T-helper 2 cell treated with Interferon-gamma antibody and Interleukin-4, amounts not matched to agents 5 μg/mL and 100 μg/mL, for 36 hours (primary cell): Measurements from ENCODE around the gene CPED1.

Experiments
- DNase-seq: peaks from one replicate; pipeline ENCODE4 v3.0.0; 2021; ENCODE audit warnings: low spot score
- H3K27ac Mint-ChIP-seq: one replicate; pipeline ENCODE4 v1.8.0; 2021; ENCODE audit warnings: mild to moderate bottlenecking, mixed read lengths
- H3K27me3 Mint-ChIP-seq: one replicate; pipeline ENCODE4 v1.8.0; 2021; ENCODE audit warnings: low read depth, mixed read lengths
- H3K36me3 Mint-ChIP-seq: one replicate; pipeline ENCODE4 v1.8.0; 2021; ENCODE audit warnings: low read depth, mixed read lengths
- H3K4me1 Mint-ChIP-seq: one replicate; pipeline ENCODE4 v1.8.0; 2021; ENCODE audit warnings: low read depth, mixed read lengths
- H3K4me3 Mint-ChIP-seq: one replicate; pipeline ENCODE4 v1.8.0; 2022; ENCODE audit warnings: mild to moderate bottlenecking, moderate library complexity, mixed read lengths
- H3K9me3 Mint-ChIP-seq: one replicate; pipeline ENCODE4 v1.8.0; 2021; ENCODE audit warnings: mixed read lengths

CPED1 gene

GRCh38 chr7:121006711-121007315, 18.3 kb downstream of the CPED1 start:
- no peaks in the 10 kb centered on the region for H3K36me3 Mint-ChIP-seq
- no peak for DNase-seq
- no peak overlapping the region for H3K4me3 Mint-ChIP-seq
- H3K27ac Mint-ChIP-seq = no peak overlapping the region
- no peaks in the 10 kb centered on the region for H3K9me3 Mint-ChIP-seq
- no peaks in the 10 kb centered on the region for H3K4me1 Mint-ChIP-seq
- H3K27me3 Mint-ChIP-seq = peaks cover 19% of the 10 kb centered on the region

GRCh38 chr7:121008816-121009215, 20.3 kb downstream of the CPED1 start:
- DNase-seq = no peak
- peaks cover 24% of the 10 kb centered on the region for H3K27me3 Mint-ChIP-seq
- no peak overlapping the region for H3K27ac Mint-ChIP-seq
- H3K4me1 Mint-ChIP-seq = no peaks in the 10 kb centered on the region
- H3K9me3 Mint-ChIP-seq = no peaks in the 10 kb centered on the region
- no peak overlapping the region for H3K4me3 Mint-ChIP-seq
- H3K36me3 Mint-ChIP-seq = no peaks in the 10 kb centered on the region

DNA sequence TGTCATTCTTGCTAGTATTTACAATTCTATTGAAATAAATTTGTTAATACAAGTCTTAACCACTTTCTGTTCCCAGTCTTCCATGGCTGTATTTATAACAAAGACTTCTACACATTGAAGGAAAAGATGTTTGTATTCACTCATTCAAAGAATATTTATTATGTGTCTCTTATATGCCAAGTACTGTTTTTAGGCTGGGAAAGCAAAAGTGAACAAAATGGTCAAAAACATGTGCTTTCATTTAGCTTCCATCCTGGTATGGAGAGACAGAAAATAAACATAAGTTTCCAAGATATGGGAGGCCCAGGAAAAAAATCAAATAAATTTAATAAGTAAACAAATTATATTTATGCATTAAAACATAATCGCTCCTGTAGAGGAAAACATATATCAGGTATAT, 22.9 kb downstream of the CPED1 start:
- Mint-ChIP-seq H3K9me3 (no peaks in the 10 kb centered on the region), H3K4me3 (no peak overlapping the region), H3K4me1 (no peaks in the 10 kb centered on the region), H3K27me3 (peaks cover 22% of the 10 kb centered on the region), H3K36me3 (no peaks in the 10 kb centered on the region), H3K27ac (no peak overlapping the region)
- DNase-seq = no peak

DNA sequence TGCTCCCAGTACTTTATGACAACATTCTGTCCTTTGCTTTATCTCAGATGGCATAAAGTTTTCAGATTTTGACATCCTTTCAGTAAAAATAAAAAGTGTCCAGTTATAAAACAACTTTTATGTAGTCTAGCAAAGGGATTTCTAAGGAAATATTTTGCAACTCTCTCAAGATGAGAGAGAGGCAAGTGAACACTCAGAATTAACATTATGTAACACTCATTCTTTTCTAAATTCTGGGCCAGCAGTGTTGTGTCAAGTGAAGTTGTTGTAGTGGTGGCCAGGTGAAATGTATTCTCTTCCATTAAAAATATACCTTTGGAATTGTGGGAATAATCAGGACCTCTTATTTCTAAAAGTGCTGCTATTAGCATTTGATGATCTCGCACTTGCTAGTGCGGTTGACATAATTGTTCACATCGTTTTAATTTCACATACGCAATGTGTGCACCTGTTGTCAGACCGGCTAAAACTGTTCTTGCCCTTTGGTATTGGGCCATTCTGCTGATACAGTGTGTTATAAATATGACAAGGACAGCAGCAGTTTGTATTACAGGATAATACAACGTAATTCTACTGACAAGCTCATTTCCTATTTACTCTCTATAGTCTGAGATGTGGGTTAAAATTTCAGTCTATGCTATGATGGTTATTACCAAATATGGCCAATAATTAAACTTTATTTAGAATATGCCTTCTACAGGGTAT, 23.8 kb downstream of the CPED1 start:
- Mint-ChIP-seq H3K36me3 (no peaks in the 10 kb centered on the region), H3K4me3 (no peak overlapping the region), H3K27ac (no peak overlapping the region), H3K27me3 (peaks cover 25% of the 10 kb centered on the region), H3K9me3 (no peaks in the 10 kb centered on the region), H3K4me1 (no peaks in the 10 kb centered on the region)
- no peak for DNase-seq

DNA sequence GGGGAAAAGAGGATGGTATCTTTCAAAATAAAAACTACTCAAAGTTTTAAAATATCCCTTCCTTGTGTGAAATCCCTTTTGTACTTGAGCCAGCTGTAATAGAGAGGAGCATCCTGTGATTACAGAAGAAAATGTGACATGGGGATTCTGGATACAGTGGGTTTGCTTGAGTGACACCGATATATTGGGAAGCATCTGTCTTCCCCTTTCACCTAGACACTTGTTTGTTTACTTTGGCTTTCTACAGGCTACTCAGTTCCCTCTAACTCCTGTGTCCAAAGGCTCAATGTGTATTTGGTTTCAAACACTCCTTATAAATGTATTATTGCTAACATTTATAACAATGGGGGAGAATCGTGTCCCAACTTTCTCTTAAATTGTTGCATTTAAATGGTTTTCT, 24.4 kb downstream of the CPED1 start:
- H3K4me3 Mint-ChIP-seq = no peak overlapping the region
- H3K36me3 Mint-ChIP-seq = no peaks in the 10 kb centered on the region
- DNase-seq = no peak
- no peaks in the 10 kb centered on the region for H3K9me3 Mint-ChIP-seq
- peaks cover 20% of the 10 kb centered on the region for H3K27me3 Mint-ChIP-seq
- H3K4me1 Mint-ChIP-seq = no peaks in the 10 kb centered on the region
- no peak overlapping the region for H3K27ac Mint-ChIP-seq

- H3K27me3 Mint-ChIP-seq = peaks cover 12% of the 10 kb centered on the region
- no peaks in the 10 kb centered on the region for H3K4me1 Mint-ChIP-seq
- no peaks in the 10 kb centered on the region for H3K9me3 Mint-ChIP-seq
- H3K36me3 Mint-ChIP-seq = no peaks in the 10 kb centered on the region
- DNase-seq = no peak
- no peak overlapping the region for H3K4me3 Mint-ChIP-seq
- H3K27ac Mint-ChIP-seq = no peak overlapping the region
Measured at GRCh38 chr7:121015560-121015959, 27.0 kb downstream of the CPED1 start.

GRCh38 chr7:121016966-121017365, 28.5 kb downstream of the CPED1 start:
- H3K27ac Mint-ChIP-seq = no peak overlapping the region
- peaks cover 12% of the 10 kb centered on the region for H3K27me3 Mint-ChIP-seq
- H3K4me3 Mint-ChIP-seq = no peak overlapping the region
- no peaks in the 10 kb centered on the region for H3K36me3 Mint-ChIP-seq
- H3K4me1 Mint-ChIP-seq = no peaks in the 10 kb centered on the region
- H3K9me3 Mint-ChIP-seq = no peaks in the 10 kb centered on the region
- DNase-seq = no peak

GRCh38 chr7:121017586-121017985, 29.1 kb downstream of the CPED1 start:
- no peaks in the 10 kb centered on the region for H3K36me3 Mint-ChIP-seq
- H3K4me1 Mint-ChIP-seq = no peaks in the 10 kb centered on the region
- no peak for DNase-seq
- peaks cover 10% of the 10 kb centered on the region for H3K27me3 Mint-ChIP-seq
- no peak overlapping the region for H3K4me3 Mint-ChIP-seq
- no peak overlapping the region for H3K27ac Mint-ChIP-seq
- no peaks in the 10 kb centered on the region for H3K9me3 Mint-ChIP-seq

GRCh38 chr7:121019018-121019417, 30.5 kb downstream of the CPED1 start:
- H3K27me3 Mint-ChIP-seq = peaks cover 4% of the 10 kb centered on the region
- no peaks in the 10 kb centered on the region for H3K9me3 Mint-ChIP-seq
- H3K4me1 Mint-ChIP-seq = no peaks in the 10 kb centered on the region
- no peak overlapping the region for H3K27ac Mint-ChIP-seq
- no peaks in the 10 kb centered on the region for H3K36me3 Mint-ChIP-seq
- DNase-seq = no peak
- H3K4me3 Mint-ChIP-seq = no peak overlapping the region

DNA sequence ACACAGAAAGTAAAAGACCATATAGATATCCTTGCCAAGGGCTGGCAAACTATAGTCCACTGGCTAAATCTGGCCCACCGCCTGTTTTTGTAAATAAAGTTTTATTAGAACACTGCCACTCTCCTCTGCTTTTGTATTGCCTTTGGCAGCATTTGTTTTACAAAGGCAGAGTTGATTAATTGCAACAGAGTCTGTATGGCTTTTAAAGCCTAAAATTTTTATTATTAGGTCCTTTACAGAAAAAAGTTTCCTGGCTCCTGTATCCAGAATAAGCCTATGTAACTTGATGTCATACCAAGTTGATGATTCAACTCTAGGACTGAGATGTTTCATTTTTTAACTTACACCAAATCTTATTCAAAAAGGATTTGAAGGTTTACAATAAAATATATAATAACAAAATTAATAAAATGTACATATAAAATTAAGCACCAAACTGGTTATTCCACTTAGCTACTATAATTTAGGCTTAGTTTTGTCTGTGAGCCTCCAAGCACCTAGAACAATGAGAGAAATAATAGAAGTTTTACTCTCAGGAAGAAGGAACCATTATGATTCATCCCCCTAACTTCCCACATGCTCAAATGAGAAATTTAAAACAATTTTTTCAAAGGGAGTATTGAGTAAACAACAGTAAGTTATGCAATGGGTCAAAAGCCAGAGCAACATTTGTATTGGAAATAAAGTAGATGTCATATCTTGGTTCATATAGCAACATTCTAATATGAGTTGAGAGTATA, 31.9 kb downstream of the CPED1 start:
- Mint-ChIP-seq H3K4me3 (no peak overlapping the region), H3K36me3 (no peaks in the 10 kb centered on the region), H3K27me3 (peaks cover 7% of the 10 kb centered on the region), H3K4me1 (no peaks in the 10 kb centered on the region), H3K27ac (no peak overlapping the region), H3K9me3 (no peaks in the 10 kb centered on the region)
- no peak for DNase-seq

DNA sequence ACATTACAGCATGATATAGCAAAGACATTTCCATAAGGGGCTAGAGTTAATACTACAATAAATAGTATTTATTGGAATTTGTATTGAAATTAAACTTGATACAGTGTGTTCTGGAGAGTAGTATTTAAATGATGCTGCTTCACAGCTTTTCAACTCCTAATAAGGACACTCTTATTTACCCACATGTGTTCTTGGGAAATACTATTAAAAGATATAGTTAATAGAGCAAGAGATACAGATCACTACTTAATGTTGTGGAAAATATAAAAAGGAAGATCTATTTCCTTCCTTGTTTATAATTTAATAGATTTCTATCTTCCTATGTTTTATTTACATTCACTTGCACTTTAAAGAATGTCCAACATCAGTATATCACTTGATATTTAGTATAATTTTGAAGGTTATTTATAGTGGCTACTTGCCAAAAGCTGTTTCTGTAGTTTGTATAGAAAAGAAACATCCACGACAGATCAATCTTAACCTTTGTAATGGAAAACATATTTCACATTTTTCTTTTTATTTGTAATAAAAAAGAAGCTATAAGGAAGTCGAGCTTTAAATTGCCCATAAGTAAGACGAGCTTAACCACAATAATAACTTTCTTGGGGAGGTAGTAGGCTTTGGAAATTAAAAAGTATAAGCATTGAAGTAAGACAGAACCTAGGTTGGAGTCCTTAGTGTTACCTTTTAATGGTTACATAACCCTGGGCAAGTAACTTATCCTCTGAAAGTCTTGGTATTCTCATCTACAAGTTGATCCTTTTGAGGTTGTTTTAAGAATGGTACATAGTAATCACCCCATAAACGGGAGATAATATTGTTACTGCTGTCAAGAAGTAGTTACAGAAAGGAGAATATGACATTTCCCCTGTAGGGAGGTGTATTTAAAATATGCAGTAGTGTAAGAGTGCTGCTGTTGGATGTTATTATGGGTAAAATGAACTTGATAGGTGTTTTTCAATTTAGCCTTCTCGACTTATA, 32.8 kb downstream of the CPED1 start:
- Mint-ChIP-seq H3K9me3 (no peaks in the 10 kb centered on the region), H3K4me1 (no peaks in the 10 kb centered on the region), H3K4me3 (no peak overlapping the region), H3K27ac (no peak overlapping the region), H3K36me3 (no peaks in the 10 kb centered on the region), H3K27me3 (peaks cover 10% of the 10 kb centered on the region)
- DNase-seq = no peak

DNA sequence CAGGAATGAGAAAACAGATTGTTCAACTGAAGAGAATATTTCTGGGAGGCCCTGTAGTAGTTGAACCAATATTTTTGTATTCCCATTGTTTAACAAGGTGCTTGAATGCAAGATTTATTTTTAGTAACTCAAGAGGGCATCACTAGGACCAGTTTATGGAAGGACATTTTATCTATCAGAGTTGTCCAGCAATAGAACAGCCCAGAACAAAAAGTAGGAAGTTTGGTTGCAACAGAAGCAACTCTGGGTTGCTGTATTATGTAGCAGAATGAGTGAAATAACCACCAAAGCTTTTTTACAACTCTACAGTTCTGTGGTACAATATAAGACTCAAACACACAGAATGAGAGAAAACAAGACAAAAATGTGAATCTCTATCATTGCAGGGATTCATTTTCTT, 34.7 kb downstream of the CPED1 start:
- Mint-ChIP-seq H3K27me3 (peaks cover 7% of the 10 kb centered on the region), H3K4me1 (no peaks in the 10 kb centered on the region), H3K27ac (no peak overlapping the region), H3K36me3 (no peaks in the 10 kb centered on the region), H3K9me3 (no peaks in the 10 kb centered on the region), H3K4me3 (no peak overlapping the region)
- no peak for DNase-seq

DNA sequence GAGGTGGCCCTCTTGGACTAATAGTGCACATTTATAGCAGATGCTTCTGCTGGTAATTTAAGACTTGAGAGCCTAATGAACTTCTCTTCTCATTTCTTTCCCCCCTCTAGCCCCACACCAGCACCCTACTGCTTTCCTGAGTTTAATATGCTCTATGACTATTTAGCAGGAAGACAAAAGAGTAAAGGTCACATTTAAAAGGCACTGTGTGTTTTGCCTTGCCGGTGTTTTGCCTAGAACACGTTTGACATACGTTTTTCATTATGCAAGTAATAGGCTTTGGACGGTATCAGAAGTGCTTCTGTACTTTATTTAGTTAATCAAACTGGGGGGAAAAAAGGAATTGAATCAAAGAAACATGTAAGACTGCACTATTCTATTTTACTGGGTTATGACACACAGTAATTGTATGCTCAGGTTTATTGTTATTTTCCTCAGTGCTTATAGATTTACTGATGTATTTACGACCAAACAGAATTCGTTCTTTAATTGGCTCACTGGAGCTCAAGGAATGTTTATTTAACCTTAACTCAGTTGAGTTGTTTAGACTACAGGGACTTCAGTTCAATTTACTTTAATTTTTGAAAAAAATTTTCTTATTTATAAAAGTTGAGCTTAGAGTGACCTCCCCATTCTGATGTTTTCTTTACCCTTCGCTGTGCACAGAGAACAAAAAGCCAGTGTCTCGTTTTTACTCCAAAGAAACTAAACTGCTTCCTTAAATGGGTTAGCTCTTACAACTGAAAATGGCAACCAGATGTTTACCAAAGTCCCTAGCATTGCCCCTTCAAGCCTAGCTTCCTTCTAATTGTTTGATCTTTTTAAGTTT, 35.4 kb downstream of the CPED1 start:
- Mint-ChIP-seq H3K27ac (no peak overlapping the region), H3K4me1 (no peaks in the 10 kb centered on the region), H3K27me3 (peaks cover 7% of the 10 kb centered on the region), H3K4me3 (no peak overlapping the region), H3K36me3 (no peaks in the 10 kb centered on the region), H3K9me3 (no peaks in the 10 kb centered on the region)
- DNase-seq = no peak
